Ascending aorta (tissue), 2 donors: ENCODE results near the gene JAZF1. TPM values are rescaled to one million over a fixed set of nuclear protein-coding genes. Genes with fewer than 3 reads are reported as not detected.
"Not testable (repeated sequence)": the region's sequence is repeated elsewhere in the genome, so short reads cannot be mapped to it uniquely, and the experiment has no call there.

Source experiments
- DNase-seq, 2 donors: peaks; one replicate each; pipeline ENCODE4 v3.0.0-alpha.2; 2019; ENCODE audit warnings: low spot score in 2 of 2
- H3K27ac ChIP-seq, 2 donors: fragments of 200-600 bp; sonication (generic); one replicate each; pipeline ENCODE4 v1.5.1; 2016 to 2017; ENCODE audit warnings: mild to moderate bottlenecking in 1 of 2
- H3K27me3 ChIP-seq: fragments of 200-600 bp; sonication (generic); one replicate; pipeline ENCODE4 v1.5.1; 2017
- H3K36me3 ChIP-seq, 2 donors: fragments of 200-600 bp; sonication (generic); one replicate each; pipeline ENCODE4 v1.5.1; 2016
- H3K4me1 ChIP-seq, 2 donors: fragments of 200-600 bp; sonication (generic); one replicate each; pipeline ENCODE4 v1.5.1; 2016 to 2017; ENCODE audit warnings: mild to moderate bottlenecking in 1 of 2
- H3K4me3 ChIP-seq, 2 donors: fragments of 200-600 bp; sonication (generic); one replicate each; pipeline ENCODE4 v1.5.1; 2016 to 2017; ENCODE audit warnings: mild to moderate bottlenecking in 1 of 2
- H3K9me3 ChIP-seq, 2 donors: fragments of 200-600 bp; sonication (generic); one replicate each; pipeline ENCODE4 v1.5.1; 2016
- CTCF ChIP-seq, 3 experiments: fragments of 200-600 bp in 2 of 3; fragments of 450-650 bp in 1 of 3; sonication (generic) in 2 of 3; IDR thresholded peaks; one replicate each; pipeline ENCODE4 v1.5.1; 2016 to 2019; ENCODE audit warnings: antibody characterized with exemption in 3 of 3, mild to moderate bottlenecking in 1 of 3, moderate library complexity in 1 of 3
- intact Hi-C: fragments of 100-400 bp; cut with DNase I; formaldehyde crosslinking; loops from one replicate; pipeline ENCODE4 v1.15.1; 2023
- total RNA-seq: library from RNA; depleted of rRNA; stranded (reverse); fragments of >200 nt; gene quantifications from one replicate; pipeline ENCODE4 v1.1.0, GENCODE V29; 2016

The JAZF1 gene
- total RNA-seq, 1 donor from 2014 or later = 37.7 TPM

GRCh38 chr7:28016297-28016696, 164.3 kb downstream of the JAZF1 start:
- DNase-seq = no peak
- Histone ChIP-seq H3K27ac (no peak overlapping the region), H3K4me1 (peaks cover 5 to 12% of the 10 kb centered on the region in 2 donors), H3K9me3 (no peaks in the 10 kb centered on the region), H3K27me3 (no peaks in the 10 kb centered on the region), H3K36me3 (no peaks in the 10 kb centered on the region), H3K4me3 (no peak overlapping the region)
- TF ChIP-seq CTCF (IDR thresholded peaks at IDR 0.05) = no peak
- intact Hi-C loops = no loop called here

GRCh38 chr7:28015169-28015568, 165.4 kb downstream of the JAZF1 start:
- H3K27ac ChIP-seq = no peak overlapping the region
- no peak for DNase-seq
- H3K36me3 ChIP-seq = no peaks in the 10 kb centered on the region
- intact Hi-C loops = no loop called here
- H3K4me1 ChIP-seq = peaks cover 5 to 12% of the 10 kb centered on the region in 2 donors
- TF ChIP-seq CTCF (IDR thresholded peaks at IDR 0.05) = no peak
- no peak overlapping the region for H3K4me3 ChIP-seq
- H3K27me3 ChIP-seq = no peaks in the 10 kb centered on the region
- H3K9me3 ChIP-seq = no peaks in the 10 kb centered on the region

- H3K27me3 ChIP-seq, intact Hi-C loops, H3K4me3 ChIP-seq, DNase-seq, H3K27ac ChIP-seq, H3K36me3 ChIP-seq, H3K9me3 ChIP-seq: not testable (repeated sequence)
- H3K4me1 ChIP-seq = peaks cover 5 to 11% of the 10 kb centered on the region in 2 donors
Measured at GRCh38 chr7:28014340-28014739, 166.3 kb downstream of the JAZF1 start.

- no peak overlapping the region for H3K27ac ChIP-seq
- no peak overlapping the region for H3K4me3 ChIP-seq
- intact Hi-C loops = no loop called here
- H3K4me1 ChIP-seq = peaks cover 5 to 9% of the 10 kb centered on the region in 2 donors
- H3K9me3 ChIP-seq = no peaks in the 10 kb centered on the region
- no peaks in the 10 kb centered on the region for H3K27me3 ChIP-seq
- DNase-seq = no peak
- H3K36me3 ChIP-seq = no peaks in the 10 kb centered on the region
- TF ChIP-seq CTCF (IDR thresholded peaks at IDR 0.05) = no peak
Measured at GRCh38 chr7:28013441-28013840, 167.2 kb downstream of the JAZF1 start.

- Histone ChIP-seq H3K4me1 (peaks cover 5 to 9% of the 10 kb centered on the region in 2 donors), H3K27me3 (no peaks in the 10 kb centered on the region), H3K27ac (no peak overlapping the region), H3K9me3 (no peaks in the 10 kb centered on the region), H3K36me3 (no peaks in the 10 kb centered on the region), H3K4me3 (no peak overlapping the region)
- no peak for TF ChIP-seq CTCF (IDR thresholded peaks at IDR 0.05)
- no peak for DNase-seq
- intact Hi-C loops = no loop called here
Measured at GRCh38 chr7:28013019-28013418, 167.6 kb downstream of the JAZF1 start.

- DNase-seq = no peak
- Histone ChIP-seq H3K36me3 (no peaks in the 10 kb centered on the region), H3K27ac (no peak overlapping the region), H3K27me3 (no peaks in the 10 kb centered on the region), H3K4me3 (no peak overlapping the region), H3K4me1 (no peaks in the 10 kb centered on the region), H3K9me3 (no peaks in the 10 kb centered on the region)
- intact Hi-C loops = no loop called here
- TF ChIP-seq CTCF (IDR thresholded peaks at IDR 0.05) = no peak
Measured at GRCh38 chr7:28008911-28009310, 171.7 kb downstream of the JAZF1 start.
